ENCODE results near the gene MAP10. TPM values are rescaled to one million over a fixed set of nuclear protein-coding genes. Genes with fewer than 3 reads are reported as not detected.

MAP10 gene
- total and polyA plus RNA-seq, 10 of the 15 experiments (the other 5 are each of a cell fraction or from before 2014, with no cell fraction given): 0.85 to 5.0 (median 4.3) TPM

DNA sequence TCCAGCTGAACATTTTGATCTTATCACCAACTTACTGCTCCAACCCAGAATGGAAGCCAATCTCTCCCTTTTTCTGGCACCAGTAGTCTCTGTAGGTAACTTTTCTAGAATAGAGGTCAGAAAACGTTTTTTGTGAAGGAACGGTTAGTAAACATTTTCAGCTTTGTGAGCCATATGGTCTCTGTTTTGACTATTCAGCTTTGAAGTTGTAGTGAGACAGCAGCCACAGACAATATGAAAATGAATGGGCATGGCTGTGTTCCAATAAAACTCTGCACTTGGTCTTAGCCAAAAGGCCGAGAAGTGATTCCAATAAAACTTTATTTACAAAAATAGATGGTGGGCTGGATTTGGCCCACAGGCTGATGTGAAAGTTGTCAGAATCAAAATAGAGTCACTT lies 28.9 kb downstream of the MAP10 start:
- ChIA-PET SMC1A (ENCODE audit: uncharacterized antibody, unreplicated experiment) (no interaction called here), POLR2A (no interaction called here), CTCF (interaction anchor here (1.2 kb wide), 1 partner anchor 34 kb away, joined by 3 read pairs; no protein-coding TSS in a partner anchor), RAD21 (ENCODE audit: unreplicated experiment) (no interaction called here)
- FAIRE-seq: no peak
- no peak overlapping the region for H3K4me3 ChIP-seq
- 2% methylated on average over 3 of the region's 3 CpGs for WGBS (ENCODE audit: insufficient coverage, insufficient replicate concordance, low lambda C conversion rate, missing lambda C conversion rate)
- ATAC-seq: no peak
- no peak overlapping the region for H3K9ac ChIP-seq (ENCODE audit: control insufficient read depth, insufficient read depth, low read length)
- H3K36me3 ChIP-seq (ENCODE audit: control insufficient read depth in 2 of 2, insufficient read depth in 2 of 2, low read length in 1 of 2): no peaks in the 10 kb centered on the region
- TF ChIP-seq BRCA1 (IDR thresholded peaks at IDR 0.05; ENCODE audit: low read depth, low read length) (no peak), TCF7 (IDR thresholded peaks at IDR 0.05; ENCODE audit: borderline replicate concordance) (peak; percentile 84; the same call in 1 of the 2 replicates), RFX5 (IDR thresholded peaks at IDR 0.05; ENCODE audit: low read depth, low read length) (no peak), RUNX3 (IDR thresholded peaks at IDR 0.05; ENCODE audit: low read length) (peak; percentile 70), ZBED1 (IDR thresholded peaks at IDR 0.05; ENCODE audit: borderline replicate concordance) (no peak), JUNB (IDR thresholded peaks at IDR 0.05) (peak; percentile 63), RELA (IDR thresholded peaks at IDR 0.05; ENCODE audit: borderline replicate concordance, partially characterized antibody) (no peak), MYC (IDR thresholded peaks at IDR 0.05; ENCODE audit: insufficient read depth, insufficient read length, insufficient replicate concordance, low read length, severe bottlenecking) (no peak), BHLHE40 (IDR thresholded peaks at IDR 0.05; ENCODE audit: borderline replicate concordance in 1 of 2, low read depth in 2 of 2, low read length in 1 of 2) (no peak), KLF5 (IDR thresholded peaks at IDR 0.05; ENCODE audit: partially characterized antibody) (no peak), STAT3 (IDR thresholded peaks at IDR 0.05; ENCODE audit: low read depth, low read length) (no peak)
- TF ChIP-seq, protein P1, sequence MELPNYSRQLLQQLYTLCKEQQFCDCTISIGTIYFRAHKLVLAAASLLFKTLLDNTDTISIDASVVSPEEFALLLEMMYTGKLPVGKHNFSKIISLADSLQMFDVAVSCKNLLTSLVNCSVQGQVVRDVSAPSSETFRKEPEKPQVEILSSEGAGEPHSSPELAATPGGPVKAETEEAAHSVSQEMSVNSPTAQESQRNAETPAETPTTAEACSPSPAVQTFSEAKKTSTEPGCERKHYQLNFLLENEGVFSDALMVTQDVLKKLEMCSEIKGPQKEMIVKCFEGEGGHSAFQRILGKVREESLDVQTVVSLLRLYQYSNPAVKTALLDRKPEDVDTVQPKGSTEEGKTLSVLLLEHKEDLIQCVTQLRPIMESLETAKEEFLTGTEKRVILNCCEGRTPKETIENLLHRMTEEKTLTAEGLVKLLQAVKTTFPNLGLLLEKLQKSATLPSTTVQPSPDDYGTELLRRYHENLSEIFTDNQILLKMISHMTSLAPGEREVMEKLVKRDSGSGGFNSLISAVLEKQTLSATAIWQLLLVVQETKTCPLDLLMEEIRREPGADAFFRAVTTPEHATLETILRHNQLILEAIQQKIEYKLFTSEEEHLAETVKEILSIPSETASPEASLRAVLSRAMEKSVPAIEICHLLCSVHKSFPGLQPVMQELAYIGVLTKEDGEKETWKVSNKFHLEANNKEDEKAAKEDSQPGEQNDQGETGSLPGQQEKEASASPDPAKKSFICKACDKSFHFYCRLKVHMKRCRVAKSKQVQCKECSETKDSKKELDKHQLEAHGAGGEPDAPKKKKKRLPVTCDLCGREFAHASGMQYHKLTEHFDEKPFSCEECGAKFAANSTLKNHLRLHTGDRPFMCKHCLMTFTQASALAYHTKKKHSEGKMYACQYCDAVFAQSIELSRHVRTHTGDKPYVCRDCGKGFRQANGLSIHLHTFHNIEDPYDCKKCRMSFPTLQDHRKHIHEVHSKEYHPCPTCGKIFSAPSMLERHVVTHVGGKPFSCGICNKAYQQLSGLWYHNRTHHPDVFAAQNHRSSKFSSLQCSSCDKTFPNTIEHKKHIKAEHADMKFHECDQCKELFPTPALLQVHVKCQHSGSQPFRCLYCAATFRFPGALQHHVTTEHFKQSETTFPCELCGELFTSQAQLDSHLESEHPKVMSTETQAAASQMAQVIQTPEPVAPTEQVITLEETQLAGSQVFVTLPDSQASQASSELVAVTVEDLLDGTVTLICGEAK (IDR thresholded peaks at IDR 0.05; ENCODE audit: borderline replicate concordance): peak; percentile 81
- TF ChIP-seq, protein P2, sequence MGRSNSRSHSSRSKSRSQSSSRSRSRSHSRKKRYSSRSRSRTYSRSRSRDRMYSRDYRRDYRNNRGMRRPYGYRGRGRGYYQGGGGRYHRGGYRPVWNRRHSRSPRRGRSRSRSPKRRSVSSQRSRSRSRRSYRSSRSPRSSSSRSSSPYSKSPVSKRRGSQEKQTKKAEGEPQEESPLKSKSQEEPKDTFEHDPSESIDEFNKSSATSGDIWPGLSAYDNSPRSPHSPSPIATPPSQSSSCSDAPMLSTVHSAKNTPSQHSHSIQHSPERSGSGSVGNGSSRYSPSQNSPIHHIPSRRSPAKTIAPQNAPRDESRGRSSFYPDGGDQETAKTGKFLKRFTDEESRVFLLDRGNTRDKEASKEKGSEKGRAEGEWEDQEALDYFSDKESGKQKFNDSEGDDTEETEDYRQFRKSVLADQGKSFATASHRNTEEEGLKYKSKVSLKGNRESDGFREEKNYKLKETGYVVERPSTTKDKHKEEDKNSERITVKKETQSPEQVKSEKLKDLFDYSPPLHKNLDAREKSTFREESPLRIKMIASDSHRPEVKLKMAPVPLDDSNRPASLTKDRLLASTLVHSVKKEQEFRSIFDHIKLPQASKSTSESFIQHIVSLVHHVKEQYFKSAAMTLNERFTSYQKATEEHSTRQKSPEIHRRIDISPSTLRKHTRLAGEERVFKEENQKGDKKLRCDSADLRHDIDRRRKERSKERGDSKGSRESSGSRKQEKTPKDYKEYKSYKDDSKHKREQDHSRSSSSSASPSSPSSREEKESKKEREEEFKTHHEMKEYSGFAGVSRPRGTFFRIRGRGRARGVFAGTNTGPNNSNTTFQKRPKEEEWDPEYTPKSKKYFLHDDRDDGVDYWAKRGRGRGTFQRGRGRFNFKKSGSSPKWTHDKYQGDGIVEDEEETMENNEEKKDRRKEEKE (IDR thresholded peaks at IDR 0.05): no peak
- no peak overlapping the region for H3K27ac ChIP-seq (ENCODE audit: control insufficient read depth, insufficient read depth)
- H4K20me1 ChIP-seq (ENCODE audit: control insufficient read depth, insufficient read depth): no peaks in the 10 kb centered on the region
- H2AFZ ChIP-seq (ENCODE audit: control insufficient read depth, low read depth, low read length): no peak overlapping the region
- no TSS peak for BruUV-seq (replicated peaks)
- no peaks in the 10 kb centered on the region for H3K79me2 ChIP-seq (ENCODE audit: control insufficient read depth, insufficient read depth, low read length)
- in situ Hi-C loops (cut with MboI) (no loop called here), intact Hi-C loops (cut with micrococcal nuclease; ENCODE audit: unreplicated experiment) (no loop called here)
- no peak for DNase-seq (ENCODE audit: low read depth, low spot score)
- no peaks in the 10 kb centered on the region for H3K4me1 ChIP-seq (ENCODE audit: control insufficient read depth, insufficient read depth, low read length)
- no peaks in the 10 kb centered on the region for H3K9me3 ChIP-seq (replicated peaks; ENCODE audit: control insufficient read depth, insufficient read depth, low read length)
- H3K4me2 ChIP-seq (ENCODE audit: control insufficient read depth, insufficient read depth): no peak overlapping the region
- H3K27me3 ChIP-seq (replicated peaks in 1 of 2; ENCODE audit: control insufficient read depth in 2 of 2, insufficient read depth in 2 of 2, low read length in 1 of 2): no peaks in the 10 kb centered on the region; a peak in 2 of 4 replicates

Data from GM12878 (cell line).